HG03342 (cell line): ENCODE results near the gene GNG7.
"Not testable (repeated sequence)": the region's sequence is repeated elsewhere in the genome, so short reads cannot be mapped to it uniquely, and the experiment has no call there.

Source experiments
- ATAC-seq: cut with Tn5 transposase; IDR thresholded peaks from one replicate; pipeline ENCODE4 v1.9.1; 2021; ENCODE audit warnings: mild to moderate bottlenecking, moderate library complexity; ENCODE audit not compliant: unreplicated experiment

The GNG7 gene

DNA sequence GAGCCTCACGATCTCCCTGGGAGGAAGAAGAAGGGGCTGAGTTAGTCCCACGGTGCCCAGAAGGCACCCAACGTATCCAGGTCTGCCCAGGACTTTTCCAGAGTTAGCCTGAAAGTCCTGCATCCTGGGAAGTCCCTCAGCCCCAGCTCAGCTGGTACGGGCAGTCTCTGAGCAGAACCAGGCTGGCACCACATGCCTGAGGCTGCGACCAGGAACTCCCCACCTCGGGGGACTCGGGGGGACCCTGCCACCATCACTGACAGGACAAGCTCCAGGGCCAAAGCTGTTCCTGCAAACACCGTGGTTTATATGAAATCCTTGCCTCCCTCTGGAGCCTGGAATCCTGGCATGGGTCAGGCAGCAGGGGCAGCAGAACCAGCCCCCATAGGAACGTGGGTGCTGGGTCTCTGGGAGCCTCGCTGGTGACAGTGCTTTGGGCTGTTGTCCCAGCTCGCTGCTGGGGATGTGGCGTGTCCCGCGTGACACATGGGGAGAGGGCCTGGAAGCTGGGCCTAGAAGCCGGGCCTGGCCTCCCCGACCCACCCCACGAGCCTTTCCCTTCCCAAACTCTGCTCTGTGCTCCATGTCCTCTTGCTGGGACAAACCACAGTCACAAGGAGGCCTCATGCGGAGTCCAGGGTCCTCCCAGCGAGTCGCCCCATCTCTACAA, 55.5 kb downstream of the GNG7 start:
- ATAC-seq: no peak

DNA sequence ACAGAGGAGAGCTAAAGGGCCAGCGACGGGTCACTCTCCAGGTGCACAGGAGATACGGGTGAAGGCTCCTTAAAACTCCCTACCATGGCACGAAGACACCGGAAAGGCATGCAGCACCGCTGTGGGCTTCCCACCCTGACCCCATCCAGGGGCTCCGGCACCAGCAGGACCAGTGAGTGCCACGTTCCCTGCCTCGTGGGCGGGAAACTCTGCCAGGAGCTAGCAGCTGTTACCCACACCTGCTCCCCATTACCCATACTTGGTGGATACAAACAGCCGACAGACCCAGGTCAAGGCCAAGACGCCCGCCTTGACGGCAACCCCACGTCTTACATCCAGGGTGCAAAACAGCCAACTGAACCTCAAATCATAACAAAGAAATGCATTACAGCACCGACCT, 56.7 kb downstream of the GNG7 start:
- no peak for ATAC-seq

DNA sequence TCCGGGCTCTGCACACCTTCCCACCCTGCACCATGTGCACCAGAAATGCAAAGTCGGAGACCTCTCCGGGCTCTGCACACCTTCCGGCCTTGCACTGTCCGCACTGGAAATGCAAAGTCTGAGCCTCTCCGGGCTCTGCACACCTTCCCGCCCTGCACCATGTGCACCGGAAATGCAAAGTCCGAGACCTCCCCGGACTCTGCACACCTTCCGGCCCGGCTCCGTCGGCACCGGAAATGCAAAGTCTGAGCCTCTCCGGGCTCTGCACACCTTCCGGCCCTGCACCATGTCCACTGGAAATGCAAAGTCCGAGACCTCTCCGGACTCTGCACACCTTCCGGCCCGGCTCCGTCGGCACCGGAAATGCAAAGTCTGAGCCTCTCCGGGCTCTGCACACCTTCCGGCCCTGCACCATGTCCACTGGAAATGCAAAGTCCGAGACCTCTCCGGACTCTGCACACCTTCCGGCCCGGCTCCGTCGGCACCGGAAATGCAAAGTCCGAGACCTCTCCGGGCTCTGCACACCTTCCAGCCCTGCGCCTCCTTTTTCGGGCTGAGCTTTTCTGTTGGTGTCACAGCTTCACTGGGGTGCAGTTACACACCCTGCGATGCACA, 59.3 kb downstream of the GNG7 start:
- ATAC-seq: not testable (repeated sequence)

- ATAC-seq: no peak
Measured at GRCh38 chr19:2641332-2641698, 61.2 kb downstream of the GNG7 start.

DNA sequence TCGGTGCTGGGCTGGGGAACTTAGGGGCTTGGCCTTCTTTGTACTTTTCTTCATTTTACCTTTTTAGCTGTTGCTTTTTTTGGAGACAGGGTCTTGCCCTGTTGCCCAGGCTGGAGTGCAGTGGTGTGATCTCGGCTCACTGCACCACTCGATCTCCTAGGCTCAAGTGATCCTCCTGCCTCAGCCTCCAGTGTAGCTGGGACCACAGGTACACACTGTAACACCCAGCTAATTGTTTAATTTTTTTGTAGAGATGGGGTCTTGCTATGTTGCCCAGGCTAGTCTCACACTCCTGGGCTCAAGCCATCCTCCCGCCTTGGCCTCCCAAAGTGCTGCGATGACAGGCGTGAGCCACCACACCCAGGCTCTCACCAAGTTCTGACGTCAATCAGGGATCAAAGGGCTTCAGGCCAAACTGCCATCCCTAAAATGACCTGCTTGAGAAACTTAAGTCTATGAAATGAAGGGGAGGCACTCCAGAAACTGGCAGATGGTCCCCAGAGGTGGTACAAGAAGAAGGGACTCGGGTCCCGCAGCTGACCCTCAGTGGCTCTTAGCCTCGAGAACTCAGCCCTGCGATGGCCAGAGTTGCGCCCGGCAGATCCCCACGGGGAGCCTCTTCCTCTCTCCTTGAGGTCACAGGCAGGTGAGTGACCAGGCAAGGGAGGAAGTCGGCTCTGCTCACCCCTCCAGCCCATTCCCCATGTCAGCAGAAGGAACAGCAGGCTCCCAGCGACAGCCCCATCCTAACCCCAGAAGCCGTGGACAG, 61.7 kb downstream of the GNG7 start:
- no peak for ATAC-seq

- ATAC-seq: no peak
Measured at GRCh38 chr19:2639999-2640398, 62.5 kb downstream of the GNG7 start.

- ATAC-seq: no peak
Measured at GRCh38 chr19:2638417-2638940, 64.0 kb downstream of the GNG7 start.

GRCh38 chr19:2636897-2637683, 65.4 kb downstream of the GNG7 start:
- no peak for ATAC-seq

GRCh38 chr19:2636141-2636896, 66.2 kb downstream of the GNG7 start:
- no peak for ATAC-seq

DNA sequence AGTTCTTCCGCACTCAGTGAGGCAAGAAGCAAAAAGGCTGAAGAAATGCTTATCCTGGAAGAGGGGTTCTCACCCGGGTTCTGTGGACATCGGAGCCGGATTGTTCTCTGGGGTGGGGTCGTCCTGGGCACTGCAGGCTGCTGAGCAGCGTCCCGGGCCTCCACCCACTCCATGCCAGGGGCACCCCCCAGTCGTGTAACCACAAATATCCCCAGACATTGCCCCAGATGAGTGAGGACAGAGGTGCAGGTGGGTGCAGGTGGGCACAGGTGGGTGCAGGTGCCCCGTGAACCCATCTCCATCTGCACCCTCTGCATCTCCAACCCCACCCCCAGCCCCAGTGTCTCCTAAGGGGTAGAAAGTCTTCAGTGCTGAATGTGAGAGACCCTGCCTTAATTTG, 67.5 kb downstream of the GNG7 start:
- no peak for ATAC-seq

- ATAC-seq: no peak
Measured at GRCh38 chr19:2634228-2634951, 68.1 kb downstream of the GNG7 start.

DNA sequence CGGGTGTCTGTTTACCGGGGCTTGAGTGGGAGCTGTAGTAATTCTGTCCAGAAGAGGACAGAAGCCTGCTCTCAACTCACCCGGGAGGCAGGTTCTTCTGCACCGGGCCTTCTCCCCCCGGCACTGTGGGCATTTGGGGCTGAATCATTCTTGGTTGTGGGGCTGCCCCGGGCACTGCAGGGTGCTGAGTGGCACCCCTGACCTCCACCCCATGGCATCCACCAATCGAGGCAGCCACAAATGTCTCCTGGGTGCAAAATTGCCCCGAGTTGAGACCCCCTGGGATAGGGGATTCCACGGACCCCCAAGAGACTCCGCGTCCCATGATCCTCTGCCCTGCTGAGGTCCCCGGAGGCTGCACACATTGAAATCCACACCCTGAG, 68.8 kb downstream of the GNG7 start:
- no peak for ATAC-seq

DNA sequence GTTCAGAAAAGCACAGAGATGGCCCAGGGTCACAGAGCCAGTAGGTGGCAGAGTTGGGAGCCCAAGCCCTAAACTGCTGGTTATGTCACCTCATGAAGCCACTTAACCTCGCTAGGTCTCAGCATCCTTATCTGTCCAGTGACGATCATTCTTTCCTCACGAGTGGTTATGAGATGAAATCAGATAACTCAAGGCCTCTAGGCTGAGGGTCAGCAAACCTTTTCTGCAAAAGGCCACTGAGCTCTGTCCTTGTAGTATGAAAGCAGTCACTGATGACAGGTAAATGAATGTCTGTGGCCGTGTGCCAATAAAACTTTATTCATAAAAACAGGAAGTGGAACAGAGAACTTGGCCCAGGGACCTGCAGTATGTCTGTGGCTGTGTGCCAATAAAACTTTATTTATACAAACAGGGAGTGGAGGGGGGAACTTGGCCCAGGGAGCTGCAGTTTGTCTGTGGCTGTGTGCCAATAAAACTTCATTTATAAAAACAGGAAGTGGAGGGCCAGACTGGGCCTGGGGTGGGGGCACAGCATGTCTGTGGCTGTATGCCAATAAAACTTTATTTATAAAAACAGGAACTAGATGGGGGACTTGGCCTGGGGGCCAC, 71.2 kb downstream of the GNG7 start:
- ATAC-seq: no peak

GRCh38 chr19:2630352-2631001, 72.0 kb downstream of the GNG7 start:
- ATAC-seq: no peak

DNA sequence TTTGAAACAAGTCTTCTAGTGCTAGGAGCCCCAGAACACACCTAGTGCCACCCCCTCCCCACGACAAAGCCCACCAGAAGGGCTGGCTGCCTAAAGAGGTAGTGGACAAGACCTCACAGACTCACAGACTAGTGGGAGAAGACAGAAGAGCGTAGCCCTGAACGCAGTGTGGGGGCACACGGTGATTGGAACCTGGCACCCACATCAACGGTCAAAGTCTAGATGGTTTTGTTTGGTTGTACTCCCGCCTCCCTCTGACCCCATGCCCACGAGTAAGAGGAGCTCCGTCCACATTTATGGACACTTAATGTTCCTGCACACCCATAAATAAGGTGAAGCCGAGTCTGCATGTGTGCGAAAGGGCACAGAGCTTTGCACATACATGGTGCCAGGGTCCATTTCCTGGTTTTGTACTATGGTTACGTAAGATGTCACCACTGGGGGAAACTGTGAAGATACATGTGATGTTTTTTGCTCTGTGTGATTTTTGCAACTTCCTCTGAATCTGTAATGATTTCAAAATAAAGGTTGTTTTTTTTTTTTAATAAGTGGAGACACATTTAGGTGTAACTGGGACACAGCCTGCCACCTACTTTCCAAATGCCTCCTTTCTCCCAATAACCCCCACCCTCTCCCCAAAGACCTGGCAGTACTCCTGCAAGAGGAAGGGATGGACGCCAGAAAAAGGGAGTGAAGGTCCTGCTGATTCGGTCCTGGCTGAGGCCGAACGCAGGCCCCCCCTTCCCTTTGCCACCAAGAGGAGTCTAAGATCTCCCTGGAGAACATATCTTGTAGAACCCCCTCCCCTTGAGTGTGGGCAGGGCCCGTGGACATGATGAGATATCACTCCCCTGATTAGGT, 72.8 kb downstream of the GNG7 start:
- no peak for ATAC-seq

- no peak for ATAC-seq
Measured at GRCh38 chr19:2628597-2628996, 73.9 kb downstream of the GNG7 start.

DNA sequence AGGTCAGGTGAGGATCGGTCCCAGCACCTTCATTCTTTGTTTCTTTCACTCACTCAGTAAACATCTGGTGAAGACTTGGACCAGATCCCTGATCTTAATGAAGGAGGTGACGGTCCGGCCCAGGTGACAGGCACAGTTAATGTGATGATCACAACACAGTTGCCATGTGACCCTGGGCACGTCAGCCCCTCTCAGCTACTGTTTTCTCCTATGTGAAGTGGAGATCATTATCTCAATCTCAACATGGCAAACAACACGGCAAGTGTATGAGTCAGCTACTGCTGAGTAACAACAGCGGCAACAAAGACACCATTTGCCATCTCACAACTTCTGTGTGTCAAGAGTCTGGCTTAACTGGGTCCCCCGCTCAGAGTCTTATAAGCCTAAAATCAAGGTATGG, 74.6 kb downstream of the GNG7 start:
- no peak for ATAC-seq

- ATAC-seq: no peak
Measured at GRCh38 chr19:2627319-2627829, 75.1 kb downstream of the GNG7 start.
